Eye (tissue), 1 donor: ENCODE results near the gene AQP11.
A peak's percentile ranks its signal among the peaks of the same experiment; 100 is the strongest.
"Not testable (repeated sequence)": the region's sequence is repeated elsewhere in the genome, so short reads cannot be mapped to it uniquely, and the experiment has no call there.

Experiments
- DNase-seq: peaks from one replicate; pipeline ENCODE4 v3.0.0-alpha.2; 2015

Gene AQP11

DNA sequence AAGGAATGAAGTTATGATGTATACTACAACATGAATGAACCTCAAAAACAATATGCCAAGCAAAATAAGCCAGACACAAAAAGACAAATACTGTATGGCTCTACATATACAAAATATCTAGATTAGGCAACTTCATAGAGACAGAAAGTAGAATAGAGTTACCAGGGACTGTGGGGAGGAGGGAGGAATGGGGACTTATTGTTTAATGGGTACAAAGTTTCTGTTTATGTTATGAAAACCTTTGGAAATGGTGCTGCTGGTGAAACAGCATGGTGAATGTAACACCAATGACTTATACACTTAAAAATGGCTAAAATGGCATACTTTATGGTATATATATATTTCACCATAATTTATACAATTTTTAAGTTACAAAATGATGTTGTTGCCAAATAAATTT is 4.1 kb downstream of the AQP11 start:
- no peak for DNase-seq

- DNase-seq, result no peak
These were observed 6.9 kb downstream of the AQP11 start for GRCh38 chr11:77596626-77597025.

DNA sequence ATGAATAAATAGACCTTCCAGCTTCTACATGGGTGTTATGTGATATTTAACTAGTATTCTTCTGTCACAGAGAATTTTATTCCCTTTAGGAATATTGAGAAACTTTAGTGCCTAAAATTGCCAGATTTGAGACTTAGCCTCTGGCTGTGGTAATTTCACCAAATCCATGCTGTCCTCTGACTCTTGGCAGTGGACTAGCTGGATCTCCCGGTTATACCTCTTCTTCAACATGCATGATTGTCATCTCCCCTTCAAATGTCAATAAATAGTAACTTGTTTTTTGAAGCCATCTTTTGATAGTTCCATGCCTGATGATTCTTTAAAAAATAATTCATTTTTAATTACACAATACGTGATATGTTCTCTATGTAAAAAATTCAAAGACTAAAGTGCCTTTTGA is 8.4 kb downstream of the AQP11 start:
- no peak for DNase-seq

DNA sequence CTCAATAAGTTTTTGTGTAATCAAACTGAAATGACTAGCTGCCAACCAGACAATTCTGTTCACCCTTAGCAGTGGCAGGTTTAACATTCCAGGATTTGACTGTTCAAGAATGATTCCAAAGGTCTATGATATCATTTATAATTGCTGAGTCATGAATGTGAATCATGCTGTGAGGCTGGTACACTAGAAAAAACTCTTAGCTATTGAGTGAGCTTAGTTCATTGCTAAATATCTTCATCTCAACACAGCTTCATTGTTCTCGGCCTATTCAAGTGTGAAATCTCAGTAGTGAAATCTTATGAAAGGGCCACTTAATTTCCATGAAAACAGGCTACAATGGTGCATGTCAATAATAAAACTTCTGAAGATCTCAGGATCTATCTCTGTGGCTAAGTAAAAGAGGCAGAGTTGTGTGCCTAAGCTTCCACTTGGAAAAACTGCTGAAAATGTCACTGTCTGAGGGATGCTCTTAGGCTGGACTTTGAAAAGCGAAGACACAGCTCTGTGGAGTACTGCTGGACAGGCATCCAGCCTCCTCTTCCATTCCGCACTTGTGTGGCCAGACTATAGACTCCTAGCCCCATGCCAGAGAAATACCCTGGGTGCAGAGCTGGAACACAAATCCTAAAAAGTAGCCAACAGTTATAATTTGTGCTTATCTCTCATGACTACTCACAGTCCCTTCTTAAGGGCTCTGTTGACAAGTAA is 12.8 kb downstream of the AQP11 start:
- DNase-seq, result peak; percentile 73

- DNase-seq, result no peak
These were observed 14.5 kb downstream of the AQP11 start for GRCh38 chr11:77604281-77604680.

- no peak for DNase-seq
These were observed 19.5 kb downstream of the AQP11 start for GRCh38 chr11:77609234-77609633.

DNA sequence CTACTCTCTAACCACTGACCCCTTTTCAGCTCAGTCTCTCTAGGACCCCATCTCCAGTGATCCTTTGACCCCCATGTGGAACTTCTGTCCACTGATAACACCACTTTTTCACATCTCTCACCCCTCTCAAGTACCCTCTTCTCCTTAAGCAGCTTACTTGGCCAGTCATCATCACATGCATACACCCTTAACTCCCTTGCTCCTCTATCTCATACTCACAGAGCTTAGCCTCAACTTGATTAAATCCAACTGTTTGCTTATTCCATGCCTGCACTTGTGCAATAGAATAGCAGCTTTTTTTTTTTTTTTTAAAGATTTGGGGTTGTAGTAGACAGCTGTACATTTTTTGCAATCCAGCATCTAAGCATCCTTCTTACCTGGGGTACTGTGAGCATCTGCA is 22.2 kb downstream of the AQP11 start:
- no peak for DNase-seq

- DNase-seq, result no peak
These were observed 28.1 kb downstream of the AQP11 start for GRCh38 chr11:77617892-77618291.

GRCh38 chr11:77619576-77620198 is 29.9 kb downstream of the AQP11 start:
- DNase-seq, result peak; percentile 78

DNA sequence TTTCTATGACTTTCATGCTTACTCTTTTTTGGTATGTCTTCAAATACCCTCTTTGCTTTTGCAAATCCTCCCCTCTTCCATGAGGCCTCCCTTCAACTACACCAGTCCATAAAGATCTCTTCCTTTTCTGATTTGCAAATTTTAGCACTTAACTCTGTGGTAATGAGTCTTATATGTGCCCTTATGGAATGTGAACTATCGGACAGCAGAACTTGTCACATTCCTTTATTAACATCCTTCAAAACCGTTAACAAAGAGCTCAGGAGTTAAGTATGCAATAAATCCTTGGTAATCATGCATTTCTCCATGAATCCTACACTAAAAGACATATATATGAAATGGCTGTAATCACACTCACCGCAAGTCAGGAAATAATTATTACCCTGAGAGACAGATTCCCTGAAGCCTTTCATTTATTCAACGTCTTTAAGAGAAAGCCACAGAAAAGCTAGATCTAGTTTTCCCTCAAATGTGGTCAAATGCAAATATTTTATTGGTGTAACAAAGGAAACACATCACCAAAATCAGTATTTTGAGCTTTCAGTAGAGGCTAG is 40.5 kb downstream of the AQP11 start:
- peak; percentile 11 for DNase-seq

- not testable (repeated sequence) for DNase-seq
These were observed 44.2 kb downstream of the AQP11 start for GRCh38 chr11:77633926-77634325.

DNA sequence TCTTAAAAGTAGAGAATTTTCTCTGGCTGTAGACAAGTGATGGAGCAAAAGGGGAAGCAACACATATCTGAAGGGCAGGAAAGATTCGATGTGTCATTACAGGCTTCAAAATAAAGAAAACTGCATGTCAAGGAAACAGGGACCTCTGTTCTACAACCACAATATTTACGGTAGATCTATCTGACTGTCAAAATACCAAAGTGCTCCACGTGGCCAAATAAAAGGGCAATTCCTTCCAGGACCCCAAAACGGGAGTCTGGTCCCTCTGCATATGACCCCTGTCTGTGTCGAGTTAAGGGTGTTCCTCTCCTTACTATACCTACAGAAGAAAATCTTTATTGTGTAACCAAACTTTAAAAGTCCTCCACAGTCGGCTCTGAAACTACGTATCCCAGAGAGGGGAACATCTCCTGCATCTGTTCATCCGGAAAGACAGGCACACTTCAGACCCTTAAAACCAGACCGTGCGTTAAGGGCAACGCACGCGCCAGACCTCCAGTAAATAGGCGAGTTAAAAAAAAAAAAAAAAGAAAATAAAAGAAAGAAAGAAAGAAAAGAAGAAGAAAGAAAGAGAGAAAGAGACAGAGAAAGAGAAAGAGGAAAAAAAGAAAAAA is 47.1 kb downstream of the AQP11 start:
- DNase-seq, result peak; percentile 28

DNA sequence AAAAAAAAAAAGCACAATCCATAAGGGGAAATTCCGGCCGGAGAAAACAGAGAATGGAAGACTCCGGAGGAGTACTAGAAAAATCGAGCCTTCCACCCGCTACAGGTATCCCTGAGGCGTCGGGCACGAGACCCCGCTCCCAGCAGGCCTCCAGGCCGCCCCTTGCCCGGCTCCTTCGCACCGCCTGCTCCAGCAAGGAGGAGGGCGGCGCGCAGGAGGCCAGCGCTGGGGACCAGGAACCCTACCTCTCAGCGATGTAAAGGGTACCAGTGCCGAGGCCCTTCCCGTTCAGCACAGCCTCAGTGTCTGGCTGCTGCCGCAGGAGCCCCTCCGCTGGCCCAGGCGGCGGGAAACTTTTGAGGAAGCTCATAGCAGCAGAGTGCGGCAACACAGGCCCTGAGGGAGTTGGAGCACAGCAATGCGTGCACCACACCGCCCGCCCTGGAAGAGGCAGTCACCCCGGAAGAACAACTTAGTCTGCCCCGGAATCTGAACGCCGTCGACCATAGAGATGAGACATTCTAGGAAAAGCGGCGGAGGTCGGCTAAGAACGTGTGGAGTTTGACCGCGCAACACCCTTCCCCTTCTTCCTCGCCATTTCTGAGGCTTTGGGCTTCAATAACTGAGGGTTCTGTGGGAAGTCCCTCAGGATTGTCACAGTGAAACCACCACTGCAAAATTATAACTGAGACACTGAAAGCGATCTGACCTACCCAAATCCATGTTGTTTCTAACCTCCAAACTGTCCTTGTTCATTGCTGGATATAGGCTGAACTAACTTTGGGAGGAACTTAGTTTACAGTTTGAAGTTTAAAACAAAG is 47.8 kb downstream of the AQP11 start, which contains the start of gene CLNS1A:
Gene CLNS1A, minus strand, starts transcription at position 450 of the 821 bp plus-strand sequence. Its CDS starts 80 bp downstream, at position 370.
- DNase-seq, result peak; percentile 96

GRCh38 chr11:77642228-77642627 is 52.5 kb downstream of the AQP11 start:
- DNase-seq, result no peak

GRCh38 chr11:77644887-77645286 is 55.1 kb downstream of the AQP11 start:
- DNase-seq, result no peak

DNA sequence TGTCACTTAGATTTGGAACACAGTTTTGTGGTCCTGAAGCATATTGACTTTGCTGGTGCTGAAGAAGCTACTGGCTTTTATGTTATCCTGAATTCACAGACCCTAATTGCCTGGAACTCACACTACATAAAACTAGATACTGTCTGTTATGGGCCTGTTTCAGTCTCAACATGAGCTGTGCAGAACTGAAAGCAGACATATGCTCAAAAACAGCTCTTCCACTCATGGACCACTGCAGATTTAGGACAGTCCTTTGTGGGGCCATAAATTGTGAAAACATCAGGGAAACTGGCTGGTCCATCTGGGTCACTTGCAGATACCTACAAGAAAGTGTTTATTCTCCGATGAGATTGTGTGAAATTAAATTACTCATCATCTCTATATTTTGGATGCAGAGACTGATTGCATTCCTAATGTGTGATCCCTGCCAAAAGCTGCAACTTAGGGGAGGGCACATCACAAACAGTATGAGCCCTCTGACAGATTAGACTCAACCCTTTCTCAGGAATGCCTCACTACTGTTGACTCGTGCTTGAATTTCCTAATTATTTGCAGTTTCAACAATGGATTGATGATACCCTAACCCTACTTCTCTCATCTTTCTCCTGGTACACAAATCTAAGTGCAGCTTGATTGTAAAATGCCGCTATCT is 58.0 kb downstream of the AQP11 start:
- peak; percentile 9 for DNase-seq

DNA sequence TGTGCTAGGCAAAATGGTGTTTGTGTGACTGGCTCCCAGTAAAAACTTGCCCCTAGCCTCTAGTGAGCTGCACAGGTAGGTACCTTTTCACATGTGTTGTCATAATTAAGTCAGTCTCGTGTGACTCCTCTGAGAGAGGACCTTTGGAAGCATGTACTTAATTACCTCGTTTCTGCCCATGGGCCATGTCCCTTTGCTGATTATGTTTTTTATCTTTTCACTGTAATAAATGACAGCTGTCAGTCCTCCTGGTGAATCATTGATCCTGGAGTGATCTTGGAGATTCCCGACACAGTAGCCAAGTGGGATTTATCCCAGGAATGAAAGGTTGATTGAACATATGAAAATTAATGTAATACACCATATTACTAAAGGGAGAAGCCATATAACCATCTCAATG is 60.4 kb downstream of the AQP11 start:
- no peak for DNase-seq

GRCh38 chr11:77654770-77655434 is 65.1 kb downstream of the AQP11 start:
- DNase-seq, result no peak

- no peak for DNase-seq
These were observed 66.6 kb downstream of the AQP11 start for GRCh38 chr11:77656362-77656761.

GRCh38 chr11:77658213-77659013 is 68.7 kb downstream of the AQP11 start:
- DNase-seq, result peak; percentile 31
